Adrenal gland (tissue), 12 donors: ENCODE measurements around the gene CA7. TPM values are rescaled to one million over a fixed set of nuclear protein-coding genes. Genes with fewer than 3 reads are reported as not detected.
A peak's percentile ranks its signal among the peaks of the same experiment; 100 is the strongest.
"Not testable (repeated sequence)": the region's sequence is repeated elsewhere in the genome, so short reads cannot be mapped to it uniquely, and the experiment has no call there.

Experiments used
- DNase-seq, 7 donors: peaks; one replicate each; pipeline ENCODE4 v3.0.0-alpha.2; 2019 to 2020
- H3K27ac ChIP-seq, 5 donors: fragments of 200-600 bp; sonication (generic) in 4 of 5; 1 replicate in 3 of 5; 2 replicates in 2 of 5; pipeline versions ENCODE4 v1.5.1 to v1.8.0; 2016 to 2020; ENCODE audit warnings: mild to moderate bottlenecking in 1 of 5
- H3K27me3 ChIP-seq: fragments of 200-600 bp; 2 replicates; pipeline ENCODE4 v1.8.0; 2021
- H3K36me3 ChIP-seq, 2 donors: fragments of 200-600 bp; replicated peaks in 1 of 2; 1 replicate in 1 of 2; 2 replicates in 1 of 2; pipeline versions ENCODE4 v1.5.1 to v1.8.0; 2018 to 2022
- H3K4me1 ChIP-seq, 2 donors: fragments of 200-600 bp; replicated peaks in 1 of 2; 1 replicate in 1 of 2; 2 replicates in 1 of 2; pipeline versions ENCODE4 v1.5.1 to v1.8.0; 2018 to 2021
- H3K4me3 ChIP-seq, 4 donors: fragments of 200-600 bp; sonication (generic) in 3 of 4; one replicate each; pipeline ENCODE4 v1.5.1; 2016 to 2018
- H3K9me3 ChIP-seq, 3 donors: fragments of 200-600 bp; sonication (generic) in 1 of 3; replicated peaks in 1 of 3; 1 replicate in 2 of 3; 2 replicates in 1 of 3; pipeline versions ENCODE4 v1.5.1 to v1.8.0; 2016 to 2021
- POLR2A ChIP-seq, 2 donors: fragments of 450-650 bp; IDR thresholded peaks; one replicate each; pipeline ENCODE4 v1.6.1; 2017; ENCODE audit warnings: antibody characterized with exemption in 2 of 2, mild to moderate bottlenecking in 2 of 2, moderate library complexity in 1 of 2
- WGBS, 4 donors: extraction: QIAGEN DNeasy Blood & Tissue Kit in 2 of 4; methylation state at CpG; one replicate each; pipeline versions ENCODE4 v1.1.5 to v1.1.7; 2013 to 2017; 5-methylcytosine and 5-hydroxymethylcytosine counted together
- intact Hi-C, 2 donors: fragments of 100-400 bp; cut with DNase I; formaldehyde crosslinking; loops; one replicate each; pipeline versions ENCODE4 v1.14.1 to v1.15.0; 2022 to 2023
- polyA plus RNA-seq, 3 donors: library from polyadenylated mRNA; stranded (reverse); fragments of 200-250 nt in 2 of 3; fragments of 350-450 nt in 1 of 3; fragmentation: Illumina TruSeq in 1 of 3; extraction: RNeasy Lipid Tissue Mini Kit (QIAGEN cat#74804) in 1 of 3; gene quantifications; one replicate each; pipeline ENCODE4 v1.2.3, GENCODE V29; 2013 to 2014
- total RNA-seq, 9 donors: library from RNA; depleted of rRNA in 4 of 9; stranded (reverse); fragments of >200 nt in 4 of 9; fragments of 120-200 nt in 1 of 9; fragmentation: NEBNext Ultra II Directional in 1 of 9; extraction: Animal tissue kit (Norgen Biotek cat#: 25700) in 1 of 9; gene quantifications; one replicate each; pipeline versions ENCODE4 v1.1.0 to v1.2.4, GENCODE V29; 2013 to 2023
- TF ChIP-seq, protein P1 (sequence below), 6 experiments: fragments of 450-650 bp in 4 of 6; fragments of 200-600 bp in 2 of 6; sonication (generic) in 1 of 6; IDR thresholded peaks; 1 replicate in 5 of 6; 2 replicates in 1 of 6; pipeline versions ENCODE4 v1.5.1 to v1.8.0; 2016 to 2021; ENCODE audit warnings: antibody characterized with exemption in 6 of 6, mild to moderate bottlenecking in 2 of 6, moderate library complexity in 1 of 6
- donor health status: healthy with polysubstance abuse.
- donor health status: Bipolar disorder and iron deficiency.
- donor health status: DM: yes; HTN: yes; CAD: no.
- donor health status: DM: no; HTN: no; CAD: no.
- donor health status: DM: no; HTN: no; CAD: no.
- donor health status: DM: yes; HTN: yes; CAD: no.

CA7 gene
- total and polyA plus RNA-seq, 12 donors: not detected

DNA sequence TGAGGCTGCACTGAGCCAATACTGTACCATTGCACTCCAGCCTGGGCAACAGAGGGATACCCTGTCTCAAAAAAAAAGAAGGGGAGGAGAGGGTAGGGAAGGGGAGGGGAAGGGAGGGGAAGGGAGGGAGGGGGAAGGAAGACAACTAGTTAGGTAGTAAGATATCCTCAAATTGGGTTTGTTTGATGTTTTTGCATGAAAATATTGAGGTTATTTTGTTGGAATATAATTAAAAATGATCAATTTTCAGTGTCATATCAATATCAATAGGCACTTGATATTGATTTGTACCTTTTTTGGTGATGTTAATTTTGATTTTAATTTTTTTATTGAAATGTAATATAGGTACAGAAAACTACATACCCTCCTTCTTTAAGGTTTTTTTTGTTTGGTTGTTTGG, 19.5 kb downstream of the CA7 start:
- H3K36me3 ChIP-seq: no peaks in the 10 kb centered on the region
- H3K9me3 ChIP-seq: no peaks in the 10 kb centered on the region
- H3K4me1 ChIP-seq: peaks cover 0 to 5% of the 10 kb centered on the region in 2 donors
- TF ChIP-seq, protein P1, sequence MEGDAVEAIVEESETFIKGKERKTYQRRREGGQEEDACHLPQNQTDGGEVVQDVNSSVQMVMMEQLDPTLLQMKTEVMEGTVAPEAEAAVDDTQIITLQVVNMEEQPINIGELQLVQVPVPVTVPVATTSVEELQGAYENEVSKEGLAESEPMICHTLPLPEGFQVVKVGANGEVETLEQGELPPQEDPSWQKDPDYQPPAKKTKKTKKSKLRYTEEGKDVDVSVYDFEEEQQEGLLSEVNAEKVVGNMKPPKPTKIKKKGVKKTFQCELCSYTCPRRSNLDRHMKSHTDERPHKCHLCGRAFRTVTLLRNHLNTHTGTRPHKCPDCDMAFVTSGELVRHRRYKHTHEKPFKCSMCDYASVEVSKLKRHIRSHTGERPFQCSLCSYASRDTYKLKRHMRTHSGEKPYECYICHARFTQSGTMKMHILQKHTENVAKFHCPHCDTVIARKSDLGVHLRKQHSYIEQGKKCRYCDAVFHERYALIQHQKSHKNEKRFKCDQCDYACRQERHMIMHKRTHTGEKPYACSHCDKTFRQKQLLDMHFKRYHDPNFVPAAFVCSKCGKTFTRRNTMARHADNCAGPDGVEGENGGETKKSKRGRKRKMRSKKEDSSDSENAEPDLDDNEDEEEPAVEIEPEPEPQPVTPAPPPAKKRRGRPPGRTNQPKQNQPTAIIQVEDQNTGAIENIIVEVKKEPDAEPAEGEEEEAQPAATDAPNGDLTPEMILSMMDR (IDR thresholded peaks at IDR 0.05): no peak
- TF ChIP-seq POLR2A (IDR thresholded peaks at IDR 0.05): no peak
- H3K4me3 ChIP-seq: no peak overlapping the region
- intact Hi-C loops: loop anchor here (10.0 kb wide), 3 partner anchors 129 to 459 kb away; partner anchors contain the start of gene CMTM3 (in 1 of the 2)
- no peaks in the 10 kb centered on the region for H3K27me3 ChIP-seq
- no peak overlapping the region for H3K27ac ChIP-seq
- DNase-seq: no peak

GRCh38 chr16:66869424-66869823, 25.2 kb downstream of the CA7 start:
- Histone ChIP-seq H3K4me1 (peaks cover 0 to 9% of the 10 kb centered on the region in 2 donors), H3K27me3 (no peaks in the 10 kb centered on the region), H3K27ac (no peak overlapping the region), H3K9me3 (no peaks in the 10 kb centered on the region), H3K36me3 (no peaks in the 10 kb centered on the region), H3K4me3 (no peak overlapping the region)
- WGBS, 4 donors: 62 to 78% (median 65%) methylated on average over 1 of the region's 1 CpG; no CpG with 5 or more reads in 1 of the 4 donors
- intact Hi-C loops: loop anchor here (5.0 to 10.0 kb wide), 5 partner anchors 37 to 465 kb away; partner anchors contain the start of genes NAE1 (in 2 of the 2) and CMTM3 (in 1 of the 2)
- DNase-seq: no peak
- TF ChIP-seq, protein P1 (IDR thresholded peaks at IDR 0.05): no peak
- no peak for TF ChIP-seq POLR2A (IDR thresholded peaks at IDR 0.05)

DNA sequence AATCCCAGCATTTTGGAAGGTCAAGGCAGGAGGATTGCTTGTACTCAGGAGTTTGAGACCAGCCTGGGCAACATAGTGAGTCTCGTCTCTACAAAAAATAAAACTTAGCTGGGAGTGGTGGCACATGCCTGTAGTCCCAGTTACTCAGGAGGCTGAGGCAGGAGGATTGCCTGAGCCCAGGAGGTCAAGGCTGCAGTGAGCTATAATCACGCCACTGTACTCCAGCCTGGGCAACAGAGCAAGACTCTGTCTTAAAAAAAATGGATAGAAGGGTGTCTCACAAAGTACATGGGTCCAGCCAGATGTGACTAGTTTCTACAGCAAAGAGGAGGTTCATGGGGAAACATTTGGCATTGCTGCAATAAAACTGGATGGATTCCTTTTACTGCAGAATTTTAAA, 27.1 kb downstream of the CA7 start:
- intact Hi-C loops, H3K4me1 ChIP-seq, H3K9me3 ChIP-seq, H3K27ac ChIP-seq, H3K4me3 ChIP-seq, H3K27me3 ChIP-seq, DNase-seq, H3K36me3 ChIP-seq: not testable (repeated sequence)
- 83 to 93% (median 89%) methylated on average over 2 of the region's 2 CpGs for WGBS, 4 donors

GRCh38 chr16:66871840-66872239, 27.6 kb downstream of the CA7 start:
- intact Hi-C loops: no loop called here
- Histone ChIP-seq H3K4me1 (peaks cover 0 to 9% of the 10 kb centered on the region in 2 donors), H3K4me3 (no peak overlapping the region), H3K27me3 (no peaks in the 10 kb centered on the region), H3K9me3 (no peaks in the 10 kb centered on the region), H3K36me3 (no peaks in the 10 kb centered on the region), H3K27ac (no peak overlapping the region)
- TF ChIP-seq POLR2A (IDR thresholded peaks at IDR 0.05): no peak
- WGBS, 4 donors: 77 to 100% (median 97%) methylated on average over 3 of the region's 3 CpGs
- no peak for DNase-seq

- WGBS, 4 donors: 29 to 45% (median 39%) methylated on average over 4 of the region's 4 CpGs
- Histone ChIP-seq H3K4me1 (peaks cover 0 to 9% of the 10 kb centered on the region in 2 donors), H3K4me3 (peak overlapping the region in 1 of 4 donors; percentile 56), H3K27ac (peak overlapping the region in 3 of 5 donors; percentile 6 to 81 (median 74)), H3K27me3 (no peaks in the 10 kb centered on the region), H3K36me3 (no peaks in the 10 kb centered on the region), H3K9me3 (no peaks in the 10 kb centered on the region)
- peak in 1 of 7 donors; percentile 35 for DNase-seq
- intact Hi-C loops: no loop called here
- no peak for TF ChIP-seq POLR2A (IDR thresholded peaks at IDR 0.05)
- TF ChIP-seq, protein P1 (IDR thresholded peaks at IDR 0.05): no peak
Observed at GRCh38 chr16:66872559-66872942, 28.3 kb downstream of the CA7 start.
